ENCODE measurements around the gene ZNF32. TPM values are rescaled to one million over a fixed set of nuclear protein-coding genes. Genes with fewer than 3 reads are reported as not detected.

Gene ZNF32
- total RNA-seq, 1 donor from 2014 or later = 39.9 TPM

DNA sequence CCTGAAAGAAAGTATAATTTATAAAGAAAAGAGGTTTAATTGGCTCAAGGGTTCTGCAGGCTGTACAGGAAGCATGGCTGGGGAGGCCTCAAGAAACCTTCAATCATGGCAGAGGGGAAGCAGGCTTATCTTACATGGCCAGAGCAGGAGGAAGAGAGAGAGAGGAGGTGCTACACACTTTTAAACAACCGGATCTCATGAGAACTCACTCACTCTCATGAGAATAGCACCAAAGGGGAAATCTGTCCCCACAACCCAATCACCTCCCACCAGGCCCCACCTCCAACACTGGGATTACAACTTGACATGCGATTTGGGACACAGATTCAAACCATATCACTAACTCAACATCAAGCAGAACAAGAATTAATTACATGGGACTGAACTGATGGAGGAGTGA lies 49.3 kb downstream of the ZNF32 start:
- H3K27me3 Mint-ChIP-seq (ENCODE audit: low read depth) = peaks cover 13% of the 10 kb centered on the region
- DNase-seq (ENCODE audit: low read depth, low spot score) = no peak
- peaks cover 9% of the 10 kb centered on the region for H3K4me1 Mint-ChIP-seq
- peaks cover 5% of the 10 kb centered on the region for H3K9me3 Mint-ChIP-seq
- TF ChIP-seq, protein P1, sequence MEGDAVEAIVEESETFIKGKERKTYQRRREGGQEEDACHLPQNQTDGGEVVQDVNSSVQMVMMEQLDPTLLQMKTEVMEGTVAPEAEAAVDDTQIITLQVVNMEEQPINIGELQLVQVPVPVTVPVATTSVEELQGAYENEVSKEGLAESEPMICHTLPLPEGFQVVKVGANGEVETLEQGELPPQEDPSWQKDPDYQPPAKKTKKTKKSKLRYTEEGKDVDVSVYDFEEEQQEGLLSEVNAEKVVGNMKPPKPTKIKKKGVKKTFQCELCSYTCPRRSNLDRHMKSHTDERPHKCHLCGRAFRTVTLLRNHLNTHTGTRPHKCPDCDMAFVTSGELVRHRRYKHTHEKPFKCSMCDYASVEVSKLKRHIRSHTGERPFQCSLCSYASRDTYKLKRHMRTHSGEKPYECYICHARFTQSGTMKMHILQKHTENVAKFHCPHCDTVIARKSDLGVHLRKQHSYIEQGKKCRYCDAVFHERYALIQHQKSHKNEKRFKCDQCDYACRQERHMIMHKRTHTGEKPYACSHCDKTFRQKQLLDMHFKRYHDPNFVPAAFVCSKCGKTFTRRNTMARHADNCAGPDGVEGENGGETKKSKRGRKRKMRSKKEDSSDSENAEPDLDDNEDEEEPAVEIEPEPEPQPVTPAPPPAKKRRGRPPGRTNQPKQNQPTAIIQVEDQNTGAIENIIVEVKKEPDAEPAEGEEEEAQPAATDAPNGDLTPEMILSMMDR (conservative IDR thresholded peaks at IDR 0.05) = no peak
- no peak overlapping the region for H3K27ac Mint-ChIP-seq (ENCODE audit: unreplicated experiment)
- H3K36me3 Mint-ChIP-seq (ENCODE audit: low read depth) = no peaks in the 10 kb centered on the region
- no peak overlapping the region for H3K4me3 Mint-ChIP-seq

DNA sequence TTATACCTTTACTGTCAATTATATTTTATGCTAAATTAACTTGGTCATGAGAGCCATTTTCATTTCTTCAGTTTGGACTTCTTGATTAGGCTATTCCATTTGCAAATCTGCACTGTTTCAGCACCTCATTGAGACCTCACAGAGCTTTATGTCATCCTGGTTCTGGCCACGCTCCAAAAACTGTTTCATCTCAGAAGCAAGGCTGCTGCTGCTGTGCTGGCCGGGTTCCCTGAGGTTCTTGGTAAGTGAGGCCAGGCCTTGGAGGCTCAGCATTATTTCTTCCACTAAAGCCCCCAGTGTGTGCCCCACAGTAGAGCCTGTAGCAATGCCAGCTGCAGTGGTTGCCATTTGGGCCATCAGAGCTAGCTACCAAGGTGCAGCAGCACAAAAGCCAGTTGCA lies 50.2 kb downstream of the ZNF32 start:
- peaks cover 9% of the 10 kb centered on the region for H3K4me1 Mint-ChIP-seq
- H3K4me3 Mint-ChIP-seq = no peak overlapping the region
- H3K36me3 Mint-ChIP-seq (ENCODE audit: low read depth) = no peaks in the 10 kb centered on the region
- TF ChIP-seq, protein P1 (conservative IDR thresholded peaks at IDR 0.05) = no peak
- H3K27ac Mint-ChIP-seq (ENCODE audit: unreplicated experiment) = no peak overlapping the region
- peaks cover 8% of the 10 kb centered on the region for H3K9me3 Mint-ChIP-seq
- no peak for DNase-seq (ENCODE audit: low read depth, low spot score)
- H3K27me3 Mint-ChIP-seq (ENCODE audit: low read depth) = peaks cover 7% of the 10 kb centered on the region

DNA sequence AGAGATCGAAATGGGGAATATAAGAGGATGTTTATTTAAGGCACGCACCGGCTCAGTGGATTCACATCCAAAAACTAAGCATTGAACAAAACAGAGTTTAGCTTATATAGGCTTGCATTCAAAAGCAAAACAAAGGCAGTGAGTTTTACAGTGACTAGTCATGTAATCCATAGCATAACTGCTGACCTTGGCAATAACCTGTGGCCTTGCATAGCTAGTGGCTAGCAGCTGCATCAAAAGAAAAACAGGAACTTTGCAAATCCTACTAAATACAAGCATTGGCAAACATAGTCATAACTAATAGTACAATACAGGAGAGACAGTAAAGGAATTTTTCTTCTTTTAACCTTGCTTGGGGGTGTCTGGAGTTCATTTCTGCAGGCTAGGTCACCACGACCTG lies 52.1 kb downstream of the ZNF32 start:
- DNase-seq (ENCODE audit: low read depth, low spot score) = no peak
- Mint-ChIP-seq H3K9me3 (peaks cover 8% of the 10 kb centered on the region), H3K27ac (ENCODE audit: unreplicated experiment) (no peak overlapping the region), H3K27me3 (ENCODE audit: low read depth) (peaks cover 4% of the 10 kb centered on the region), H3K4me3 (no peak overlapping the region), H3K4me1 (peaks cover 9% of the 10 kb centered on the region), H3K36me3 (ENCODE audit: low read depth) (no peaks in the 10 kb centered on the region)
- TF ChIP-seq, protein P1 (conservative IDR thresholded peaks at IDR 0.05) = no peak

DNA sequence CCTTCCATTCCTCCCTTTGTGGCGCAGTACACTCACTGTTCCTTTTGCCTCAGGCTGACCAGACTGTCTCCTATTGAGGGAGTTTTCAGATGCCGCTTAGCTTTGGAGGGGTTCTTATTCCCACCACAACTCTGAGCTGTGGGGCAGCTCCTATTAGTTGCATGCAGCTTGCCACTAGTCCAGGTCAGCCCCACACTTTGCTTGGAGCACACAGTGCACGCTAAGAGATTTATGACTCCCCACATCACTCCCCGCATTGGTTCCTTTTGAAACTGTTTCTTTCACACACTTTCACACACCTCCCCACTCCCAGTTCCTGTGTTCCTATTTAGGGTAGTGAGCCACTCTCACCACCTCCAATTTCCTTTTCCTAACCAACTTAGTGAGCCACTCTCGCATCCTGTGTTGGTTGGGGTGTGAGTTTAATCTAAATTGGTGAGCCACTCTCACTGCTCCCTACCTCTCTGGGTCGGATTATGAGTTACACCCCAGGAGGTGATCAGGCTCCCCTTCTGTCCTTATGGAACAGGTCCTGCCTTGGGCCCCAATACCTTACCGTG lies 52.9 kb downstream of the ZNF32 start:
- TF ChIP-seq, protein P1 (conservative IDR thresholded peaks at IDR 0.05) = no peak
- Mint-ChIP-seq H3K36me3 (ENCODE audit: low read depth) (no peaks in the 10 kb centered on the region), H3K4me1 (peaks cover 9% of the 10 kb centered on the region), H3K4me3 (no peak overlapping the region), H3K27me3 (ENCODE audit: low read depth) (peaks cover 4% of the 10 kb centered on the region), H3K27ac (ENCODE audit: unreplicated experiment) (no peak overlapping the region), H3K9me3 (peaks cover 8% of the 10 kb centered on the region)
- no peak for DNase-seq (ENCODE audit: low read depth, low spot score)

DNA sequence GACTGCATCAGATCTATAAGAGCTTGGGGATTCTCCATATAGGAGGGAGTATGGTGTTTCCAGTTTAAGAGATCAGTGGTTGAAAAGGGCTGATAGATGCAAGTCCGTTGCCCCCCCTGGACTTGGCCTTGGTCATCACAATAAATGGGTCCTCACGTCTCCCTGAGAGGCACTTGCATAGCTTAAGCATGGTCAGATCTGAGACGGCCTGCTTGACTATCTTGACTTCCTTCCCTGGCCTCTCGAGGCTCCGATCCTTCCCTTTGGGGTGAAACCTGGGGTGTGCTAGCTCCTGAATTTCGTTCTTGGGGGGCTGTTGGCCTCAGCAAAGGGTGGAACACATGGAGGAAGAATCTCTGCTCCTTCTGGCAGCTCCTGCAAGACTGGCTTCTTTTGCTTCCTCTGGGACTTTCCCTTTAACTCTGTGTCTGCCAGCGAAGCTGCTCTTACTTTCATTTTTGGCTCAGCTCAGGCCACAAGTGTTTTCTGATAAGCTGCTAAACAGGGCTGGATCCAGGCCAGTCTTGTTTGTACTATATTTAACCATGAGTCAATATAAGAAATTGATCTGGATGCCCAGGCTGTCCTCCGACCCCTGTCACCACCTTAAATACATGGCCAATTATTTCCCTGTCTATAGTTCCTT lies 53.6 kb downstream of the ZNF32 start:
- no peak overlapping the region for H3K4me3 Mint-ChIP-seq
- no peak for DNase-seq (ENCODE audit: low read depth, low spot score)
- H3K4me1 Mint-ChIP-seq = peaks cover 9% of the 10 kb centered on the region
- TF ChIP-seq, protein P1 (conservative IDR thresholded peaks at IDR 0.05) = no peak
- no peaks in the 10 kb centered on the region for H3K36me3 Mint-ChIP-seq (ENCODE audit: low read depth)
- H3K9me3 Mint-ChIP-seq = peaks cover 8% of the 10 kb centered on the region
- H3K27ac Mint-ChIP-seq (ENCODE audit: unreplicated experiment) = no peak overlapping the region
- H3K27me3 Mint-ChIP-seq (ENCODE audit: low read depth) = peaks cover 4% of the 10 kb centered on the region

Other genes with a start within 250 kb of the ZNF32 start
- 284 and 292 TPM in 2 replicates for gene HNRNPF, start 239.7 kb downstream of the ZNF32 start, total RNA-seq
- 3.8 and 4.3 TPM in 2 replicates for gene ZNF487, start 211.8 kb downstream of the ZNF32 start, total RNA-seq
- 11.2 and 12.1 TPM in 2 replicates for gene ZNF239, start 74.3 kb downstream of the ZNF32 start, total RNA-seq
- gene ZNF485, start 42.4 kb downstream of the ZNF32 start, total RNA-seq = 8.2 and 8.4 TPM in 2 replicates

Data from neural crest cell (in vitro differentiated cells).